SK-N-SH (cell line): Measurements from ENCODE around the gene RCOR1. TPM values are rescaled to one million over a fixed set of nuclear protein-coding genes. Genes with fewer than 3 reads are reported as not detected.

Experiments used
- CTCF ChIA-PET: fragments of 300-600, 350-600 bp; formaldehyde crosslinking; extraction: SDS; loops from one replicate; lab custom pipeline; 2021; lab: Yijun Ruan, JAX
- POLR2A ChIA-PET: fragments of 350-600 bp; sonication (Branson Sonifier 250); formaldehyde crosslinking; extraction: SDS; loops from one replicate; lab custom pipeline; 2020; ENCODE audit warnings: antibody characterized with exemption, inconsistent platforms; lab: Yijun Ruan, JAX
- DNase-seq: peaks from one replicate; pipeline ENCODE4 v3.0.0; 2012
- H2AFZ ChIP-seq: fragments of 200-600 bp; sonication (generic); 2 replicates; pipeline ENCODE4 v1.8.1; 2016; ENCODE audit warnings: antibody characterized with exemption, mild to moderate bottlenecking, low read depth
- H3F3A ChIP-seq: fragments of 200-600 bp; sonication (generic); replicated peaks from 2 replicates; pipeline ENCODE3; 2016; ENCODE audit warnings: antibody characterized with exemption, mild to moderate bottlenecking; ENCODE audit not compliant: insufficient read depth
- H3K27ac ChIP-seq, 2 experiments: fragments of 200-500 bp in 1 of 2; fragments of 200-600 bp in 1 of 2; sonication (Bioruptor generic) in 1 of 2; sonication (generic), shearing (Covaris generic) in 1 of 2; 2 replicates each; pipeline versions ENCODE4 v1.5.1 to v1.6.1; 2014 to 2016; ENCODE audit warnings: low read depth in 2 of 2, inconsistent platforms in 1 of 2, low read length in 1 of 2, mild to moderate bottlenecking in 1 of 2, mixed read lengths in 1 of 2
- H3K27me3 ChIP-seq: fragments of 200-600 bp; sonication (generic), shearing (Covaris generic); 2 replicates; pipeline ENCODE4 v1.6.1; 2016; ENCODE audit warnings: mixed run types; ENCODE audit not compliant: insufficient read depth
- H3K36me3 ChIP-seq, 2 experiments: fragments of 200-500 bp in 1 of 2; fragments of 200-600 bp in 1 of 2; sonication (Bioruptor generic) in 1 of 2; sonication (generic) in 1 of 2; replicated peaks in 1 of 2; 2 replicates each; pipeline versions ENCODE3 to v1.5.1; 2014 to 2016; ENCODE audit warnings: low read length in 1 of 2, mild to moderate bottlenecking in 1 of 2; ENCODE audit not compliant: insufficient read depth in 2 of 2, control insufficient read depth in 1 of 2
- H3K4me1 ChIP-seq, 2 experiments: fragments of 200-500 bp in 1 of 2; fragments of 200-600 bp in 1 of 2; sonication (Bioruptor generic) in 1 of 2; sonication (generic), shearing (Covaris generic) in 1 of 2; 2 replicates each; pipeline versions ENCODE4 v1.5.1 to v1.6.1; 2014 to 2016; ENCODE audit warnings: low read depth in 1 of 2, low read length in 1 of 2, mixed run types in 1 of 2; ENCODE audit not compliant: insufficient read depth in 2 of 2, control insufficient read depth in 1 of 2
- H3K4me2 ChIP-seq: fragments of 200-600 bp; sonication (generic), shearing (Covaris generic); 2 replicates; pipeline ENCODE4 v1.6.1; 2017; ENCODE audit warnings: mixed run types
- H3K4me3 ChIP-seq, 2 experiments: fragments of 200-500 bp in 1 of 2; fragments of 200-600 bp in 1 of 2; sonication (Bioruptor generic) in 1 of 2; sonication (generic), shearing (Covaris generic) in 1 of 2; 2 replicates each; pipeline versions ENCODE4 v1.5.1 to v1.8.1; 2014 to 2016; ENCODE audit warnings: low read depth in 2 of 2, inconsistent platforms in 1 of 2, low read length in 1 of 2, mild to moderate bottlenecking in 1 of 2, mixed read lengths in 1 of 2, moderate library complexity in 1 of 2
- H3K79me2 ChIP-seq: fragments of 200-600 bp; sonication (generic); 2 replicates; pipeline ENCODE4 v1.8.1; 2017; ENCODE audit warnings: mild to moderate bottlenecking; ENCODE audit not compliant: insufficient read depth
- H3K9ac ChIP-seq: fragments of 200-600 bp; sonication (generic); 2 replicates; pipeline ENCODE4 v1.6.1; 2017; ENCODE audit warnings: mixed run types
- H3K9me2 ChIP-seq: fragments of 200-600 bp; sonication (generic); 2 replicates; pipeline ENCODE4 v1.6.1; 2017; ENCODE audit warnings: mixed run types
- H3K9me3 ChIP-seq: fragments of 200-600 bp; sonication (generic); 2 replicates; pipeline ENCODE4 v1.6.1; 2017; ENCODE audit warnings: mixed run types, mild to moderate bottlenecking, moderate library complexity
- H4K20me1 ChIP-seq: fragments of 200-600 bp; sonication (generic); 2 replicates; pipeline ENCODE4 v1.6.1; 2017; ENCODE audit warnings: mild to moderate bottlenecking, mixed run types; ENCODE audit not compliant: insufficient read depth
- CTCF ChIP-seq: fragments of 200-600 bp; sonication (generic); IDR thresholded peaks from 2 replicates; pipeline ENCODE4 v1.6.1; 2017; ENCODE audit warnings: antibody characterized with exemption, mild to moderate bottlenecking, moderate library complexity
- ELF1 ChIP-seq: IDR thresholded peaks from 2 replicates; pipeline ENCODE4 v1.4.0; 2012
- EZH2phosphoT487 ChIP-seq: fragments of 200-600 bp; sonication (generic); IDR thresholded peaks from 2 replicates; pipeline ENCODE4 v1.6.1; 2017; ENCODE audit warnings: low read depth, mixed run types, mild to moderate bottlenecking, antibody characterized with exemption, moderate library complexity, borderline replicate concordance
- FOSL2 ChIP-seq: IDR thresholded peaks from 2 replicates; pipeline ENCODE4 v1.4.0; 2012; ENCODE audit warnings: low read depth, mild to moderate bottlenecking, moderate library complexity, borderline replicate concordance
- FOXM1 ChIP-seq: IDR thresholded peaks from 2 replicates; pipeline ENCODE4 v1.4.0; 2012; ENCODE audit warnings: low read depth, mild to moderate bottlenecking
- JUND ChIP-seq: IDR thresholded peaks from 2 replicates; pipeline ENCODE4 v1.4.0; 2012
- MAX ChIP-seq: IDR thresholded peaks from 2 replicates; pipeline ENCODE4 v1.4.0; 2012; ENCODE audit warnings: low read depth
- NRF1 ChIP-seq: IDR thresholded peaks from 2 replicates; pipeline ENCODE4 v1.6.1; 2012; ENCODE audit warnings: low read depth, mild to moderate bottlenecking, low read length
- RAD21 ChIP-seq: IDR thresholded peaks from 2 replicates; pipeline ENCODE4 v1.6.1; 2012; ENCODE audit warnings: mild to moderate bottlenecking, low read length
- RCOR1 ChIP-seq: fragments of 150-350 bp; IDR thresholded peaks from 2 replicates; pipeline ENCODE4 v1.6.1; 2017; ENCODE audit warnings: antibody characterized with exemption, low read length
- REST ChIP-seq: IDR thresholded peaks from 2 replicates; pipeline ENCODE4 v1.6.1; 2012; ENCODE audit warnings: mild to moderate bottlenecking, low read depth, low read length, moderate library complexity
- RFX5 ChIP-seq: IDR thresholded peaks from 2 replicates; pipeline ENCODE4 v1.6.1; 2012; ENCODE audit warnings: mild to moderate bottlenecking, improper control_type of control experiment, low read length
- RXRA ChIP-seq: IDR thresholded peaks from 2 replicates; pipeline ENCODE4 v1.4.0; 2012; ENCODE audit warnings: low read depth, mild to moderate bottlenecking, borderline replicate concordance
- TAF1 ChIP-seq: IDR thresholded peaks from 2 replicates; pipeline ENCODE4 v1.6.1; 2012; ENCODE audit warnings: low read depth, mild to moderate bottlenecking, low read length, moderate library complexity, borderline replicate concordance
- TCF12 ChIP-seq: IDR thresholded peaks from 2 replicates; pipeline ENCODE4 v1.4.0; 2012
- USF2 ChIP-seq: fragments of 150-350 bp; IDR thresholded peaks from 2 replicates; pipeline ENCODE4 v1.6.1; 2017; ENCODE audit warnings: antibody characterized with exemption, low read length, low read depth, borderline replicate concordance
- YY1 ChIP-seq: IDR thresholded peaks from 2 replicates; pipeline ENCODE4 v1.4.0; 2012; ENCODE audit warnings: low read depth, mild to moderate bottlenecking
- WGBS: methylation state at CpG from one replicate; pipeline ENCODE4 v1.1.6; 2017; ENCODE audit warnings: low lambda C conversion rate; 5-methylcytosine and 5-hydroxymethylcytosine counted together
- polyA plus RNA-seq, 3 experiments: library from polyadenylated mRNA; depleted of rRNA; stranded (reverse); fragments of >200 nt; gene quantifications; 2 replicates each; pipeline ENCODE4 v1.2.3, GENCODE V29; 2012
- TF ChIP-seq, protein P1 (sequence below): IDR thresholded peaks from 2 replicates; pipeline ENCODE4; 2012

The RCOR1 gene
- polyA plus RNA-seq, 1 of the 3 experiments (the other 2 are of a cell fraction) = 8.5 TPM

DNA sequence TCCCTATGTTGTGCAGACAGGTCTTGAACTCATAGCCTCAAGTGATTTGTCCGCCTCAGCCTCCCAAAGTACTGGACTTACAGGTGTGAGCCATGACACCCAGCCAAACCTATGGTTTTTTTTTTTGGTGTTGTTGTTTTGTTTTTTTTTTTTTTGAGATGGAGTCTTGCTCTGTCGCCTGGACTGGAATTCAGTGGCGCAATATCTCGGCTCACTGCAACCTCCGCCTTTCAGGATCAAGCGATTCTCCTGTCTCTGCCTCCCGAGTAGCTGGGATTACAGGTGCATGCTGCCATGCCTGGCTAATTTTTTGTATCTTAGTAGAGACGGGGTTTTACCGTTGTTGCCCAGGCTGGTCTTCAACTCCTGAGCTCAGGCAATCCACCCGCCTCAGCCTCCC lies 11.3 kb upstream of the RCOR1 start:
- Histone ChIP-seq H4K20me1 (no peaks in the 10 kb centered on the region), H3K36me3 (no peaks in the 10 kb centered on the region), H3K27me3 (no peaks in the 10 kb centered on the region), H3K79me2 (no peaks in the 10 kb centered on the region), H3K4me2 (no peak overlapping the region), H3F3A (peaks cover 4% of the 10 kb centered on the region), H3K9me2 (no peaks in the 10 kb centered on the region), H3K27ac (no peak overlapping the region), H3K4me1 (peaks cover 9% of the 10 kb centered on the region in 2 experiments; a peak in 3 of 4 replicates), H2AFZ (no peak overlapping the region), H3K9me3 (no peaks in the 10 kb centered on the region), H3K9ac (no peak overlapping the region), H3K4me3 (no peak overlapping the region)
- TF ChIP-seq RCOR1 (no peak), CTCF (no peak), RAD21 (no peak), YY1 (no peak), REST (no peak), FOSL2 (no peak), RFX5 (no peak), TAF1 (no peak), TCF12 (no peak), NRF1 (no peak), USF2 (no peak), JUND (no peak), MAX (no peak), ELF1 (no peak), FOXM1 (no peak), EZH2phosphoT487 (no peak), RXRA (no peak)
- TF ChIP-seq, protein P1, sequence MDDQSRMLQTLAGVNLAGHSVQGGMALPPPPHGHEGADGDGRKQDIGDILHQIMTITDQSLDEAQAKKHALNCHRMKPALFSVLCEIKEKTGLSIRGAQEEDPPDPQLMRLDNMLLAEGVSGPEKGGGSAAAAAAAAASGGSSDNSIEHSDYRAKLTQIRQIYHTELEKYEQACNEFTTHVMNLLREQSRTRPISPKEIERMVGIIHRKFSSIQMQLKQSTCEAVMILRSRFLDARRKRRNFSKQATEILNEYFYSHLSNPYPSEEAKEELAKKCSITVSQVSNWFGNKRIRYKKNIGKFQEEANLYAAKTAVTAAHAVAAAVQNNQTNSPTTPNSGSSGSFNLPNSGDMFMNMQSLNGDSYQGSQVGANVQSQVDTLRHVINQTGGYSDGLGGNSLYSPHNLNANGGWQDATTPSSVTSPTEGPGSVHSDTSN = no peak
- DNase-seq = no peak
- 96% methylated on average over 9 of the region's 10 CpGs for WGBS
- ChIA-PET CTCF (interaction anchor here (0.9 to 1.7 kb wide), 3 partner anchors 14 to 57 kb away, joined by 3 to 7 read pairs (median 3); no protein-coding TSS in a partner anchor), POLR2A (no interaction called here)
